ENCODE data around the gene ICA1L. TPM values are rescaled to one million over a fixed set of nuclear protein-coding genes. Genes with fewer than 3 reads are reported as not detected.
"Not testable (repeated sequence)": the region's sequence is repeated elsewhere in the genome, so short reads cannot be mapped to it uniquely, and the experiment has no call there.

Gene ICA1L
- total RNA-seq (ENCODE audit: unreplicated experiment) = 4.1 TPM
- long read RNA-seq, partial matches to known transcripts = 0 of 1 reads
- long read RNA-seq, other reads (novel, unspliced or antisense) = 1 of 1 reads

DNA sequence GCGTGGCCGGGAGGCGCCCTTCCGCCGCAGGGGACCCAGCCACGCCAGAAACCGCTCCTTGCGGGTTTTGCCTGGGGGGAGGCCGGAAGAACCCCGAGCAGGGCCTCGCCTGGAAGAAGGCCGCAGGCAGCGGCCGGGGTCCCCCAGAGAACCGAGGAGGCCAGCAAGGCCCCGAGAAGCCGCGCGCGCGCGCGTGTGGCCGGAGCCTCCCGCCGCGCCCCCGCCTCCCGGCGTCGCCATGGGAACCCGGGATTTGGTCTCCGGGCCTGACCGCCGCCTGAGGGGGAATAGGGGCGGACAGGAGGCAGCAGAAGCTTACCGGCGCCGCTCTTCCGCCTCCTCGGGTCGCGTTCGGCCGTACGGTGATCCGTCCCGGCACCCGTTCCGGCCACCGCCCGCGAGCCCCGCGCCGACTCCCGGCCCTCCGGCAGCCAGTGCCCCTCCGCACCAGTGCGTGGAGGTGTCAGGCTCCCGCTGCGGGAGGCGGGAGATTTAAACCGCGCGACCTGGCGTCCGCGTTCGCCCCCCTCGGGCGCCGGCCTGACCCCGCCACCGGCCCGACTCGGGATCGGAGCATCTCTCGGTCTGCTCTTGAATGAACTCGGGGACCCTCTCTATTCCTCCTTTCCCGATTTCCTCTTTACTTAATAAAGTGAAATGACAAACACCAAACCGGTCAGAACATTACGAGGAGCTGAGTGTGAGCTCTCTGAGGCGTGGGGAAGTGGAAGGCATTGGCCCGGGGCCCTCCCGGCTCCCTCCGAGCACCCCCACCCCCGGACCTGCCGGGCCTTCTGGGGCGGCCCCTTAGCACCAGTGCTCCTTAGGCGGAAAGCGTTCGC is at the start of gene ICA1L:
ICA1L (minus strand) TSS at position 467 of the 842 bp plus-strand sequence. CDS start 42,757 bp downstream, outside the sequence.
- H3K4me1 Mint-ChIP-seq (ENCODE audit: unreplicated experiment) = peaks cover 2% of the 10 kb centered on the region
- H3K4me3 Mint-ChIP-seq (ENCODE audit: unreplicated experiment) = peak within 1 kb of the TSS; percentile 91
- no peaks in the 10 kb centered on the region for H3K36me3 Mint-ChIP-seq (ENCODE audit: low read depth, unreplicated experiment)
- H3K27ac Mint-ChIP-seq (ENCODE audit: unreplicated experiment) = peak within 1 kb of the TSS; percentile 80
- peaks cover 4% of the 10 kb centered on the region for H3K27me3 Mint-ChIP-seq (ENCODE audit: unreplicated experiment)
- TF ChIP-seq, protein P1, sequence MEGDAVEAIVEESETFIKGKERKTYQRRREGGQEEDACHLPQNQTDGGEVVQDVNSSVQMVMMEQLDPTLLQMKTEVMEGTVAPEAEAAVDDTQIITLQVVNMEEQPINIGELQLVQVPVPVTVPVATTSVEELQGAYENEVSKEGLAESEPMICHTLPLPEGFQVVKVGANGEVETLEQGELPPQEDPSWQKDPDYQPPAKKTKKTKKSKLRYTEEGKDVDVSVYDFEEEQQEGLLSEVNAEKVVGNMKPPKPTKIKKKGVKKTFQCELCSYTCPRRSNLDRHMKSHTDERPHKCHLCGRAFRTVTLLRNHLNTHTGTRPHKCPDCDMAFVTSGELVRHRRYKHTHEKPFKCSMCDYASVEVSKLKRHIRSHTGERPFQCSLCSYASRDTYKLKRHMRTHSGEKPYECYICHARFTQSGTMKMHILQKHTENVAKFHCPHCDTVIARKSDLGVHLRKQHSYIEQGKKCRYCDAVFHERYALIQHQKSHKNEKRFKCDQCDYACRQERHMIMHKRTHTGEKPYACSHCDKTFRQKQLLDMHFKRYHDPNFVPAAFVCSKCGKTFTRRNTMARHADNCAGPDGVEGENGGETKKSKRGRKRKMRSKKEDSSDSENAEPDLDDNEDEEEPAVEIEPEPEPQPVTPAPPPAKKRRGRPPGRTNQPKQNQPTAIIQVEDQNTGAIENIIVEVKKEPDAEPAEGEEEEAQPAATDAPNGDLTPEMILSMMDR (IDR thresholded peaks at IDR 0.05; ENCODE audit: unreplicated experiment) = no peak
- DNase-seq (ENCODE audit: low spot score) = peak; percentile 71
- no peaks in the 10 kb centered on the region for H3K9me3 Mint-ChIP-seq (ENCODE audit: unreplicated experiment)

DNA sequence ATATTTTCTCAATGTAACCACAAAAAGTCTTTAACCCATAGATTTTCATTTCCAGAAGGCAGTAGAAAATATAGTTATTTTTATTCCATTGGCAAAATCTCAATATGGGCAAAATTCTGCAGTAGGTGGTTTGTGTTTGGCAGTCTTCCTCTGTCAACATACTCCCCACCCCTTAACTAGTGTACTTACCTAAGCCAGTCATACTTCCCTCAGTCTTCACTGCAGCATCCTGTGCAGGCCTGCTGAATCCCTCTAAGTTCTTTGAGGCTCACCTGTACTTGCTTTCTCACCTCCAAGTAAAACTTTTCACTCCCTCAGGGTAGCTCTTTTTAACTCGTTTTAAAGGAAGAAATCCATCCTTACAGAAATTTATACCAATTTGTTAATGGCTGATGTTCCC is 47.3 kb upstream of the ICA1L start:
- H3K4me3 Mint-ChIP-seq (ENCODE audit: unreplicated experiment) = no peak overlapping the region
- H3K4me1 Mint-ChIP-seq (ENCODE audit: unreplicated experiment) = no peaks in the 10 kb centered on the region
- no peaks in the 10 kb centered on the region for H3K27me3 Mint-ChIP-seq (ENCODE audit: unreplicated experiment)
- TF ChIP-seq, protein P1 (IDR thresholded peaks at IDR 0.05; ENCODE audit: unreplicated experiment) = no peak
- H3K36me3 Mint-ChIP-seq (ENCODE audit: low read depth, unreplicated experiment) = peaks cover 5% of the 10 kb centered on the region
- no peak overlapping the region for H3K27ac Mint-ChIP-seq (ENCODE audit: unreplicated experiment)
- no peaks in the 10 kb centered on the region for H3K9me3 Mint-ChIP-seq (ENCODE audit: unreplicated experiment)
- DNase-seq (ENCODE audit: low spot score) = no peak

DNA sequence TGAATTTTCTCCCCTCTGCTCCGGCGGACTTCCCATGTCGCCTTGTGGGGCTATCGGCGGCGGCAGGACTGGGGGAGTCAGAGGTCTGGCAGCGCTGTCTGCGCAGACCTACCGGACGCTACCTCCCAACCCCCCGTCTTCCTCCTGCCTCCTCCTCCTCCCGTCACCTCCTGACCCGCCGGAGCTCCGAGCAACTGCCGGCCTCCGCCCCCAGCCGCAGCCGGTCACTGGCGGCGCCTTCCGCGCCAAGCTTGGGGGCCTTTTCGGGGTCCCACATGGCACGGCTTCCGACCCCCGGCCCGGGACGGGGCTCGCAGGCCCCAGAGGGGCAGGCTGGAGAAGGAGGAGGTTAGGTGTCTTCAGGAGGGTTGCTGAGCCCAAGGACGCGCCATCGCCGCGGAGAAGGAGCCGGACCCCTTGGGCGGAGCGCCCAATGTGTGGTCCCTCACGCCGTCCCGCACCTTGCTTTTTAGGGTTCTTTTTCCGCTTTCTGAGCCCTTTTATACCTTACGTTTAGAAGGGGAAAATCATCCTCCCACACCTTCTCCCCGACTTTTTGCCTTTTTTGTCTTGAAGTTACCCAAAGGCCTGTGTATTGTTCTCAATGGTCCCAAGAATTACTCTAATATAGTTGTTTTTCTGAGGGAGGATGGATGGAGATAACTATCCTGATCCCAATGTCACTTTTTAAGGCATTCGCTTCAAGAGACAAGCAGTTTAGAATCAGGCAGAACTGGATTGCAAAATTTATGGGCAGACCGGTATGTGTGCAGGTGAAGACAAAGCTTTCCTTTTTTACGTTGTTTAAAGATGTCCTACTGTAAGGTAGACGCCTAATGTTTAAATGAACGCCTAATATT is 41.0 kb upstream of the ICA1L start:
- Mint-ChIP-seq H3K4me3 (ENCODE audit: unreplicated experiment) (peak overlapping the region; percentile 99), H3K27ac (ENCODE audit: unreplicated experiment) (peak overlapping the region; percentile 98)
- not testable (repeated sequence) for H3K9me3 Mint-ChIP-seq (ENCODE audit: unreplicated experiment); H3K4me1 Mint-ChIP-seq (ENCODE audit: unreplicated experiment); H3K27me3 Mint-ChIP-seq (ENCODE audit: unreplicated experiment); H3K36me3 Mint-ChIP-seq (ENCODE audit: low read depth, unreplicated experiment)
- peak; percentile 9 for DNase-seq (ENCODE audit: low spot score)

DNA sequence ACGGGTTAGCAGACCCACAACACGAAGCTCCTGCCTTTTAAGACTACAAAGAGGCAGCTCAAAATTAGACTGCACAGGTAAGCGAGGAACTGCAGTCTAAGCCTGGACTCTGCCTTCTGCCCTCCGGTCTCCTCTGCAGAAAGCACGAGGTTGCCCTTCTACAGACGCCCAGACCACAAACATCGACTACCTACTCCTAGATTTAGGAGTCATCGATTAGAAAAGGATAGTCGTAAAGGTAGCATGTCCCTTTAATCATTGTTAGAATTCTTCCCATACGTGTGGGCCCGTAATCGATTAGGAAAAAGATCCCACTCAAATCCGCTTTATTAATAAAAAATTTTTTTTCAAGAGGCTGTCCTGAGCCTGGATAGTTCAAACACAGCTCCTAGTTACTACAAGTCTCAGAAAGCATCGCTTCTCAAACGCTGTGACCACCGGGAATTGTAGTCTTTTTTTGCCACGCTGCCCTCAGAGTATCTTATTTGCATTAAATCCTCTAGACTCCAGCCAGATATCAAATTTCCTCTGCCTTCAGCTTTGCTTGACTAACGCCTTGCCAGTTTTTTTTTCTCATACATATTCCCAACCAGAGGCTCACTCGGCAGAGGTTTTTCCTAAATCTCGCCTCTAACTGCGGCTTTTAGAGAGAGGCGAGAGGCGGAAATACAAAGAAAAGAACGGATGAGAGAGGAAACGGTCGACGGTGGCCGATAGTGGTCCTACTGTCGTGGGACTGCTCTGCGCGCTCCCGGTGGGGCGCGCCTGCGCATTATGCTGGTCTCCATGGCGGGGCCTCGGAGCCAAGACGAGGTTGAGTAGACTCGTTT is 40.2 kb upstream of the ICA1L start, which contains the start of the genes CARF and WDR12:
CARF (plus strand) TSS at position 764 of the 830 bp plus-strand sequence. CDS start 29,628 bp downstream, outside the sequence.
WDR12 (minus strand) TSS at position 162 of the 830 bp plus-strand sequence. CDS start 197 bp downstream, outside the sequence.
- Mint-ChIP-seq H3K4me1 (ENCODE audit: unreplicated experiment) (peaks cover 10% of the 10 kb centered on the region), H3K27me3 (ENCODE audit: unreplicated experiment) (peaks cover 4% of the 10 kb centered on the region), H3K9me3 (ENCODE audit: unreplicated experiment) (no peaks in the 10 kb centered on the region), H3K27ac (ENCODE audit: unreplicated experiment) (peak within 1 kb of the TSS; percentile 98), H3K36me3 (ENCODE audit: low read depth, unreplicated experiment) (peaks cover 4% of the 10 kb centered on the region), H3K4me3 (ENCODE audit: unreplicated experiment) (peak within 1 kb of the TSS; percentile 99)
- TF ChIP-seq, protein P1 (IDR thresholded peaks at IDR 0.05; ENCODE audit: unreplicated experiment) = no peak
- peak; percentile 88 for DNase-seq (ENCODE audit: low spot score)

DNA sequence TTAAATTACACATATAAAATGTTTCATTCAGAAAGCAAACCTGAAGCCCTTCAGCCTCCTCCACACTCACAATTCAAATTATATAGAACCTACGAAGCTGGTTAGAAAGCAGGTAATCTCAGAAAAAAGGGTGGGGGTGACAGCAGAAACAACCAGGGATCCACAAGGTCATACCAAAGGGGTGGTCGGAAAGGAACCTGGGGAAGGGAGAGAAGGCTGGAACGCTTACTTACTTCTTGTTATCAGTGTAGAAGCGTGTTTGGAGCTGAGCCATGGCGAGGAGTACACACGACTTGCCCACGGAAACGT is 39.6 kb upstream of the ICA1L start:
- Mint-ChIP-seq H3K4me3 (ENCODE audit: unreplicated experiment) (peak overlapping the region; percentile 99), H3K9me3 (ENCODE audit: unreplicated experiment) (no peaks in the 10 kb centered on the region)

More for the DNA sequence above, 39.6 kb upstream of the ICA1L start:
- TF ChIP-seq, protein P1 (IDR thresholded peaks at IDR 0.05; ENCODE audit: unreplicated experiment) = no peak
- peak overlapping the region; percentile 98 for H3K27ac Mint-ChIP-seq (ENCODE audit: unreplicated experiment)
- no peak for DNase-seq (ENCODE audit: low spot score)
- H3K36me3 Mint-ChIP-seq (ENCODE audit: low read depth, unreplicated experiment) = peaks cover 7% of the 10 kb centered on the region
- peaks cover 10% of the 10 kb centered on the region for H3K4me1 Mint-ChIP-seq (ENCODE audit: unreplicated experiment)
- H3K27me3 Mint-ChIP-seq (ENCODE audit: unreplicated experiment) = peaks cover 4% of the 10 kb centered on the region

All from endothelial cell (in vitro differentiated cells).